Activated CD4-positive, alpha-beta T cell treated with anti-CD3 and anti-CD28 coated beads for 1 hour (primary cell): ENCODE results near the gene DNA2.

Source experiments
- DNase-seq: peaks from one replicate; pipeline ENCODE4 v3.0.0-alpha.2; 2020

The DNA2 gene

DNA sequence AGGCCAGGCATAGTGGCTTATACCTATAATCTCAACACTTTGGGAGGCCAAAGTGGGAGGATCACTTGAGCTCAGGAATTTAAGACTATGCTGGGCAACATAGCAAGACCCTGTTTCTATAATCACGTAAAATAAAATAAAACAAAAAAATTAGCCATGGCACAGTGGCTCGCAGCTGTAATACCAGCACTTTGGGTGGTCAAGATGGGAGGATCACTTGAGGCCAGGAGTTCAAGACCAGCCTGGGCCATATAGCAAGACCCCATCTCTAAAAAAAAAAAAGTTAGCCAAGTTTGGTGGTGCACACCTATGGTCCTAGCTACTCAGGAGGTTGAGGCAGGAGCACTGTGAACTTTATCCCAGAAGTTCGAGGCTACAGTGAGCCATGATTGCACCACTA lies 30.9 kb downstream of the DNA2 start:
- no peak for DNase-seq

- DNase-seq, result no peak
These were observed 36.0 kb downstream of the DNA2 start for GRCh38 chr10:68435803-68436202.

DNA sequence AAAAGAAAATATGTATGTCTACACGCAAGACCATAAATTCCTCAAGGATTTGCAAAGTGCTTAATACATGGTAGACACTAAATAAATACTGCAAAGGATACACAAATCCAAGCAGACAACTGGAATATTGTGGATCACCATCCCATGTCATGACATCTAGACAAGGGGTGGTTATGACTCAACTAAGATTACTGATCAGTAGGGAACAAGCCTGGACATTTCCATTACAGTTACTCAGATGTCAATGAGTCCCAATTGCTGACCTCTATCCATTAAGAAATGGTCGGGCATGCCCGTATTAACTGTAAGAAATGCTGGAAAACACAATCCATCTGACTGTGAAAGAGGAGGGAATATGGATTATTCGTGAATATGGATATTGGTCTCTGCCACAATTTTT lies 37.1 kb downstream of the DNA2 start:
- no peak for DNase-seq

- DNase-seq, result no peak
These were observed 43.2 kb downstream of the DNA2 start for GRCh38 chr10:68428396-68429104.

- DNase-seq, result no peak
These were observed 47.2 kb downstream of the DNA2 start for GRCh38 chr10:68424454-68425014.

- DNase-seq, result no peak
These were observed 48.3 kb downstream of the DNA2 start for GRCh38 chr10:68423522-68423921.

- DNase-seq, result no peak
These were observed 52.4 kb downstream of the DNA2 start for GRCh38 chr10:68419376-68419775.

DNA sequence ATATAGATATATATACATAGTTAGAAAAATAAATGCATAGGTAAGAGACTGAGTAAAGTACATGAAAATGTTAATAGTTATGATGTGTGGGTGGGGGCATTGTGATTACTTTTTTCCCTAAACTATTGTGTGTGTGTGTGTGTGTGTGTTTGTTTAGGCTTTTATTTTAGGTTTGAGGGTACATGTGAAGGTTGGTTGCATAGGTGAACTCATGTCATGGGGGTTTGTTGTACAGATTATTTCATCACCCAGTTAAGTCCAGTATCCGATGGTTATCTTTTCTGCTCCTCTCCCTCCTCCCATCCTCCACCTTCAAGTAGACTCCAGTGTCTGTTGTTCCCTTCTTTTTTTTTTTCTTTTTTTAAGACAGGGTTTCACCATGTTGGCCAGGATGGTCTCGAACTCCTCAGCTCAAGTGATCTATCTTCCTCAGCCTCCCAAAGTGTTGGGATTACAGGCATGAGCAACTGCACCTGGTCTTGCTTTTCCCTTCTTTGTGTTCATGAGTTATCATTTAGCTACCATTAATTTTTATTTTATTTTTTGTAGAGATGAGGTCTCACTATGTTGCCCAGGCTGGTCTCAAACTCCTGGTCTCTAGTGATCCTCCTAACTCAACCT lies 62.8 kb downstream of the DNA2 start:
- DNase-seq, result no peak

DNA sequence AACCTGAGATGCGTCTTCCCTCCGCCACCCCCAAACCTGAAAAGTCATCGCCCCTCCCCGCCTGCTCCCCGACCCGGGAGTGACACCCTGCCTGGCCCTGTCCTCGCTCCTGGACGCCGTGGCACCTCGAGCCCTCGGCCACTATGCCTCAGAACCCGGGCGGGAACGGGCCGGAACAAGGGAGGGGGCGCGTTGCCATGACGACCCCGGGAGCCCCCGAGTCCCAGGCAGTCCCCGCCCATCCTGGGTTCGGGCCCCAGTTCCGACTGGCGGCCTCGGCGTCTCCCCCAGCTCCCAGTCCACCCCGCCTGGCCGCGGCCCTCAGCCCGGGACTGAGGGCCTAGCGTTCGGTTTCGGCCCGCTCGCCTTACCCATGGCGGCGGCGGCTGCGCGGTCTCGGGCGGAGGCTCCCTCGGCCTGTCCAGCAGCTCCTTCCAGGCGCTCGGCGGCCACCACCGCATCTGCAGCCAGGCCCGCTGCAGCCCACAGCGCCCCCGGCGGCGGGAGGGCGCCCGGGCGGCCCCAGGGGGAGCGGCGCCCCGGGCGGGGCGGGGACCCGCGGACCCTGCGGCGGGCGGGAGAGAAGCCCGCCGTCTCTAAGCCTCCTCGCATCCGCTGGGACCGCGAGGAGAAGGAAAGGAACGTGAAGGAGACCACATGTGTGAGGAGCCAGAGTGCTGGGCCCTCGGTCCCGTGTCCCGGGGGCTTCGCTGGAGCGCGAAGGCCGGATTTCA lies 64.8 kb downstream of the DNA2 start, which contains the start of gene RUFY2:
TSS of gene RUFY2 (minus strand) at position 463 of the 734 bp plus-strand sequence. CDS start at position 375, 88 bp downstream.
- peak; percentile 62 for DNase-seq

DNA sequence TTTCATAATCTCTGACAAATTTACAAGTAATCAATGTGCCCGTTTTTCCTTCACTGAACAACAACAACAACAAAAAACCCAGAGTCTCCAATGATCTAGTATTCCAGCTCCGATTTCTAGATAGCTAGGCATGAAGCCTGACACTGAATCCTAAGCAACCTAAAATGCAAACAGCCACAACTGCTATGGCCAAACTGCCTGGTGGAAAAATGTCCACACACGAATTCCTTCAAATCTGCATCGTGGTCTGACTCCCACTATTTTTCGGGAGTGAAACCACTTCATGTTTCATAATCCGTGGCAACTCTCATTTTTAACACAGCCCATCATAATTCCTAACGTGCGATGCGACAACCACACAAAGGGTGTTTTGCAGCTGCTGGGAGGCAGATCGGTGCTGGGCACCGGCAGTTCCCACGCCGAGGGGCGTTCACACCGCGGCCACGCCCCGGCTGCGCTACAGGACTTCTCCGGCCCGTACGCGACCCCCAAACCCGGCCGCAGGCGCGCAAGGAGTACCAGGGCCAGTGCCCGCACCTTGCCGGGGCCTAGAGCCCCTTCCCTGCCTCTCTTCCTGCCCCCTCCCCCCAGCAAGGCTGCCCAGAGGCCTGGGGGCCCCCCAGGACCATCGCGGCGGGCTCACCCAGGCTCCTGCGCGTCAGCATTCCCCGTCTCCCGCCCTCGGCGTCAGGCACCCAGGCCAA lies 65.5 kb downstream of the DNA2 start:
- peak; percentile 8 for DNase-seq

DNA sequence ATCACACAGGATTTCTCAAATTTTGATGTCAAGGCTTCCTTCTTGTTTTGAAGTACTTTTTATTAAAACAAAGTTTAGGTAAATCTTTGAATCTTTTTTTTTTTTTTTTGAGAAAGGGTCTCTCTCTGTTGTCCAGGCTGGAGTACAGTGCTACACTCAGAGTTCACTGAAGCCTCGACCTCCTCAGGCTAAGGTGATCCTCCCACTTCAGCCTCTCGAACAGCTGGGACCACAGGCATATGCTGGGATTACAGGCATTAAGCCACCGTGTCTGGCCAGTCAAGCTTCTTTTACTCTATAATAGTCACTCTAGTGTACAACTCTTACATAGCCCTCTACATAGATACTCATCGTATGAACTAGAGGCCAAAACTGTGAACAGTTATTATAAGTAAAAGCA lies 68.1 kb downstream of the DNA2 start:
- DNase-seq, result no peak

DNA sequence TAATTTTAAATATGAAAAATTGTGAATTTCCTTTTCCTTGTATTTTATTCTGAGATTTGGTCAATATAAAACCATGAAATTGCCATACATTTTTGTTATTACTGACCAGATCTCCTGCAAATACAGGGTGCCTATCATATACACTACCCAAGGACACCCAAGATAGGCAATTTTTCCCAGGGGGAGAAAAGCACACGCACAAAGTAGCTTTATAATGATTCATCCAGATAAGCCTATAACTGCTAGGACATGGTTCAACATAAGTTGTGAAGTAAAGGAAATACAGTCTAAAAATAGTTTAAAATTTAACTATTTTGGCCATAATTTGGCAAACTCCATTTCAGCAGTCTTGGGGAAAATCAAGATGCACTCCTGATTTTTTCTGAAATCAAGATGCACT lies 69.5 kb downstream of the DNA2 start:
- no peak for DNase-seq

DNA sequence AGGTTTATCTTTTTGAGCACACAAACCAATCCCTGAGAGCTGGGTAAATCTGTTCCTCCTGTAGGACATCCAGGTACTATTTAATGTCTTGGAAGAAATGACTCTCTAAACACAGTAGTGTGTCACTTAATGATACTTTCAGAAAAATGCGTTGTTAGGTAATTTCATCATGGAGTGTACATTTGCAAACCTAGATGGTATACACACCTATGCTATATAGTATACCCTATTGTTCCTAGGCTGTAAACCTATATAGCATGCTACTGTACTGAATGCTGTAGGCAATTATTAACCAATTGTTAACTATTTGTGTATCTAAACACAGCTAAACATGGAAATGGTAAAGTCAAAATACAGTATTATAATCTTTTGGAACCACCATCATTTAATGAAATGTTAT lies 74.8 kb downstream of the DNA2 start:
- DNase-seq, result no peak

DNA sequence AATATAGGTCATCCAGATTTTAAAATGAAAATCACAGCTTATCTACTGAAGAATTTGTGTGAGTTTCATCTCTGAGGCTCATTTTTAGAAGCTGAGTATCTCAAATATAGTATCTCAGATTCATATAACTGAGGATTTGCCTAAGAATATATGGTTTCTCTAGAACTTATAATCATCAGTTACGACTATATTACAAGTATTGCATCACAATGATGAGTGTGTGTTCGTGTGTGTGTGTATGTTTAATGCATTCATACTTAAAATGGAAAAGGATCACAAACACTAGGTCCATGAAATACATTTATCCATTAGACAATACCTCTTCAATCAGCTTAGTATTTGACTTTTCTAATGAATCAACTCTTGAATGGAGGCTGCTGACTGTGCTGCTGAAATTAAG lies 86.0 kb downstream of the DNA2 start:
- DNase-seq, result no peak

DNA sequence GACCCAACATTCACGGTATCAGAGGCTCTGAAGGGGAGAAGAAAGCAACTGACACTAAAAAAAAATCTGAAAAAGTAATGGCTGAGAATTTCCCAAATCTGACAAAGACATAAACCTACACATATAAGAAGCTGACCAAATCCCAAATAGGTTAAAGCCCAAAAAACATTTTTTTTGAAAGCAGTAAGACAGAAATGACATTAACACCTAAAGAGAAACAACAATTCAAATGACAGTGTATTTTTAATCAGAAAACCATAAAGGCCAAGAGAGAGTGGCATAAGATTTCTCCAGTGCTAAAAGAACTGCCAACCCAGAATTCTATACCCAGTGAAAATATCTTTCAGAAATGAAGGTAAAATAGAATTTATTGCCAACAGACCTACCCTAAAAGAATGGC lies 100.2 kb downstream of the DNA2 start:
- DNase-seq, result no peak

DNA sequence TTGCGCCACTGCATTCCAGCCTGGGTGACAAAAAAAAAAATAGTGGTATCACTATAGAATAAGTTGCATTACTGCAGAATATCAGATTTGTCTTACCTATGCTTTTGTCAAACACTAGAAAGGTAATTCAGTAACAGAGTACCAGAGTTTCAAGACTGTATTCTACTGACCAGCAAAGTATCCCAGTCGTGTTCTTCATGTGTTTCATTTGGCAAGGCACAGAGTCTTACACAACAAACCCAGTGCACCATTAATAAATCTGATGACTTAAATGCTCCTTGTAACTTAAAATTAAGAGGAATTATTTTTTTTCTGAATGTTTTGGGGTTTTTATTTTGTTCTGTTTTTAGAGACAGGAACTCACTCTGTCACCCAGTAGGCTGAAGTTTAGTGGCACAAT lies 104.7 kb downstream of the DNA2 start:
- DNase-seq, result no peak

DNA sequence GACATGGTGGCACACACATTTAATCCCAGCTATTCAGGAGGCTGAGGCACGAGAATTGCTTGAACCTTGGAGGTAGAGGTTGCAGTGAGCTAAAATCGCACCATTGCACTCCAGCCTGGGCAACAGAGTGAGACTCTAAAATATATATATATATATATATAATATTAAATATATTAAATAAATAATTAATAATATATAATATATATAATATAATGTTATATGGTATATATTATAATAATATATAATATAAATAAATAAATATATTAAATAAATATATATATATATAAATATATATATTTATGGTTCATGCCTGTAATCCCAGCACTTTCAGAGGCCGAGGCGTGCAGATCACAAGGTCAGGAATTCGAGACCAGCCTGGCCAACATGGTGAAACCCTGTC lies 105.2 kb downstream of the DNA2 start:
- no peak for DNase-seq

GRCh38 chr10:68365611-68366010 lies 106.2 kb downstream of the DNA2 start:
- no peak for DNase-seq

DNA sequence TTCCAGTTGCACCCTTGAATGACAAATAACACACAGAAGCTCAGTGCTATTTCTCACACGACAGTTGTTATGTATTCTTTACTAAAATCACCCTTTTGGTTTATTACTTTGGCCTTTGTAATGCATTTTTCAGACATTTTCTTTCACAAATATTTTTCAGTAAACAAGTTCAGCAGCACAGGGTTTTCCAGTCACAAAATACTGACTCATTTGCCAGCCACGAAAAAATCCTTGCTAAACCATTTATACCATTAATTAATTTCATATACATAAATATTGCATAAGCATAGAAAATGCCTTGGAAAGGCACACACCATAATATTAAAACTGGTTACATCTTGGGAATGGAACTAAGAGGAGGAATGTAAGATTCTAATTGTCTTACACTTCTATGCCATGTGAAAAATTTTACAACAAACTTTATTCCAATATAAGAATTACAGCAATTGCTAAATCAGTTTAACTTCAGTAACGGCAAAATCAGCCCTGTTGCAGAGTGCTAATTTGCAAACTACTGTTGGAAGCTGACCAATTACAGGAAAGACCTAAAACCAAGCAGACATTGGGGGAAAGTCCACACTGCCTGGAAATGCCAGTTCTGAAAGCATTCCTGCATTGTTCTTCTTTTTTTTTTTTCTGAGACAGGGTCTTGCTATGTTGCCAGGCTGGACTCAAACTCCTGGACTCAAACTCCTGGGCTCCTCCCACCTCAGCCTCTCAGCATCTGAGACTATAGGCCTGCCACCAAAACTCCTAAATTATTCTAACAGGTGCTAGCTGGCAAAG lies 107.5 kb downstream of the DNA2 start:
- DNase-seq, result no peak
